H1 (cell line): ENCODE results near the gene STK32A. TPM values are rescaled to one million over a fixed set of nuclear protein-coding genes. Genes with fewer than 3 reads are reported as not detected.

Source experiments
- EP300 ChIP-seq, 2 experiments: IDR thresholded peaks; 1 replicate in 1 of 2; 2 replicates in 1 of 2; pipeline ENCODE4 v1.6.1; 2011 to 2012; ENCODE audit warnings: low read depth in 2 of 2, low read length in 2 of 2, mild to moderate bottlenecking in 2 of 2, borderline replicate concordance in 1 of 2, inconsistent platforms in 1 of 2, moderate library complexity in 1 of 2
- SUZ12 ChIP-seq: fragments of 200-600 bp; sonication (generic); IDR thresholded peaks from 2 replicates; pipeline ENCODE4 v1.6.1; 2012; ENCODE audit warnings: mild to moderate bottlenecking, inconsistent platforms, low read length, moderate library complexity, mixed read lengths
- polyA plus RNA-seq, 7 experiments: library from polyadenylated mRNA; depleted of rRNA in 3 of 7; stranded (reverse) in 5 of 7; unstranded in 2 of 7; fragments of >200 nt in 5 of 7; fragments of 200-250 nt in 2 of 7; gene quantifications; 1 replicate in 5 of 7; 2 replicates in 1 of 7; 4 replicates in 1 of 7; pipeline versions ENCODE4 v1.2.1 to v1.2.3, GENCODE V29; 2011 to 2013; ENCODE audit warnings: missing spikeins in 2 of 7, mixed read lengths in 2 of 7
- total RNA-seq: library from RNA; stranded (reverse); fragmentation: NEBNext Ultra II Directional; extraction: Animal tissue kit (Norgen Biotek cat#: 25700); gene quantifications from 2 replicates; pipeline ENCODE4 v1.2.1, GENCODE V29; 2021

STK32A gene
- total and polyA plus RNA-seq, 2 of the 8 experiments (the other 6 are each of a cell fraction or from before 2014, with no cell fraction given) = 1.3 to 2.5 TPM

DNA sequence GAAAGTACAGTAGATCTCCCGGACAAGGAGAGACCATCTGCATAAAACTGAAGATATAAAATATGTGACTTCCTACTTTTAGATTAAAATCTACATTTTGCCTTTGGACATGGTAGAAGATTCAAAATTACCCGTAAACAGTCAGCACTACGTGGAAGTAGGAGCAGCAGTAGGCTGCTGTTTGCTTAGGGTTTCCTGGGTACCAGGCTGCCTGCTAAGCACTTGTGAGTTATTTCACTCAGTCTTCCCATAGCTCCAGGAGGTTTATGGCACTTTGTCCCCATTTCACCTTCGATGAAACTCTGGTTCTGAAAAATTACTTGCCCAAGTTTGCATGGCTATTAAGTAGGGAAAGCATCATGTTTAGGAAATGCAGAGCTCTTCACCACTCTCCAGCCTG, 92.6 kb downstream of the STK32A start (continued):
- no peak for TF ChIP-seq SUZ12
- no peak for TF ChIP-seq EP300 (IDR thresholded peaks at IDR 0.05; ENCODE audit: borderline replicate concordance in 1 of 2, low read depth in 2 of 2, low read length in 2 of 2)
